HG03095 (cell line): ENCODE data around the gene APOBEC3G.

Experiments used
- ATAC-seq: cut with Tn5 transposase; IDR thresholded peaks from one replicate; pipeline ENCODE4 v1.9.1; 2021; ENCODE audit warnings: moderate library complexity; ENCODE audit not compliant: unreplicated experiment

The APOBEC3G gene

GRCh38 chr22:39120983-39121382, 43.9 kb downstream of the APOBEC3G start:
- no peak for ATAC-seq

- ATAC-seq, result no peak
Measured at GRCh38 chr22:39122772-39123470, 45.8 kb downstream of the APOBEC3G start.

- ATAC-seq, result no peak
Measured at GRCh38 chr22:39123751-39124581, 46.9 kb downstream of the APOBEC3G start.

- ATAC-seq, result no peak
Measured at GRCh38 chr22:39125622-39126021, 48.5 kb downstream of the APOBEC3G start.

- no peak for ATAC-seq
Measured at GRCh38 chr22:39128508-39128907, 51.4 kb downstream of the APOBEC3G start.

- no peak for ATAC-seq
Measured at GRCh38 chr22:39129081-39129480, 52.0 kb downstream of the APOBEC3G start.

GRCh38 chr22:39129746-39130145, 52.7 kb downstream of the APOBEC3G start:
- no peak for ATAC-seq

GRCh38 chr22:39130152-39130704, 53.2 kb downstream of the APOBEC3G start:
- no peak for ATAC-seq

GRCh38 chr22:39130892-39131855, 54.1 kb downstream of the APOBEC3G start:
- no peak for ATAC-seq

- ATAC-seq, result no peak
Measured at GRCh38 chr22:39132281-39132680, 55.2 kb downstream of the APOBEC3G start.

- no peak for ATAC-seq
Measured at GRCh38 chr22:39132871-39133524, 55.9 kb downstream of the APOBEC3G start.

- no peak for ATAC-seq
Measured at GRCh38 chr22:39133871-39134270, 56.8 kb downstream of the APOBEC3G start.

- no peak for ATAC-seq
Measured at GRCh38 chr22:39134366-39135091, 57.5 kb downstream of the APOBEC3G start.

GRCh38 chr22:39135092-39135896, 58.2 kb downstream of the APOBEC3G start:
- no peak for ATAC-seq

GRCh38 chr22:39136317-39136716, 59.2 kb downstream of the APOBEC3G start:
- ATAC-seq, result no peak
